T-helper 1 cell treated with Interleukin-12 subunit alpha and Interleukin-12 subunit beta and Interleukin-4 antibody, amounts not matched to agents 30 ng/mL and 1 ng/mL, for 36 hours (primary cell): Measurements from ENCODE around the gene RPL15. TPM values are rescaled to one million over a fixed set of nuclear protein-coding genes. Genes with fewer than 3 reads are reported as not detected.

Source experiments
- intact Hi-C: fragments of 100-400 bp; cut with micrococcal nuclease; formaldehyde crosslinking; loops from one replicate; pipeline ENCODE4 v1.15.1; 2024
- total RNA-seq: library from RNA; stranded (reverse); gene quantifications from 2 replicates; pipeline ENCODE4 v1.2.3, GENCODE V29; 2022

RPL15 gene
- total RNA-seq, 1 donor from 2014 or later: 1,401 TPM

DNA sequence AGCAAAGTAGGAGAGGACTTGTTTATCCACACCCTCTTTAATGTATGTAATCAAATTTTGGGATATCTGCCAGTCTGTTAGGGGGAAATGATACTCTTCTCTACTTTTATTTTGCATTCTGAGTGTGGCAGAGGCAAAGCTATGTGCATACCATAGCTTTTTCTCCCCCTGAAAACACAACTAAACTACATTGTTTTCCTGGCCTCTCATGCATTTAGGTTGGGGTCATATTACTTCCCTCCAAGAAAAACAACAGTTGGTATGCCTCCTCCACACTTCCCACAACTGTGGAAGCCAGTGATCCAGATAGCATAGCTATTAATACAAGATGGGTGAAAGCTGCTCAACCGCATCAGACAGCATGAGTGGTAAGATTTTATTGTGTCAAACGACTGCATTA lies 6.9 kb downstream of the RPL15 start:
- intact Hi-C loops: no loop called here

DNA sequence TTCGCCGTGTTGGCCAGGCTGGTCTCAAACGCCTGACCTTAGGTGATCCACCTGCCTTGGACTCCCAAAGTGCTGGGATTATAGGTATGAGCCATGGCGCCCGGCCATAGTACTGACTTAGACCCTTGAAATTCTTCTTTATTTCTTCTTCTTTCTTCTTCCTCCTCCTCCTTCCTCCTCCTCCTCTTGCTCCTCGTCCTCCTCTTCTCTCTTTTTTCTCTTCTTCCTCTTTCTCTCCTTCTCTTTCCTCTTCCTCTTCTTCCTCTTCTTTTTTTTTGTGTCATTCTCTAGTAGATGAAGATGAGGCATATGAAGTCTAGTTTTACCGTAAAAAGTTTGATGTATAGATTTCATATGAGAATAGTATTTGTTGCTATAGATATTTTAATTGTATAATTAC lies 9.3 kb downstream of the RPL15 start:
- intact Hi-C loops: no loop called here

DNA sequence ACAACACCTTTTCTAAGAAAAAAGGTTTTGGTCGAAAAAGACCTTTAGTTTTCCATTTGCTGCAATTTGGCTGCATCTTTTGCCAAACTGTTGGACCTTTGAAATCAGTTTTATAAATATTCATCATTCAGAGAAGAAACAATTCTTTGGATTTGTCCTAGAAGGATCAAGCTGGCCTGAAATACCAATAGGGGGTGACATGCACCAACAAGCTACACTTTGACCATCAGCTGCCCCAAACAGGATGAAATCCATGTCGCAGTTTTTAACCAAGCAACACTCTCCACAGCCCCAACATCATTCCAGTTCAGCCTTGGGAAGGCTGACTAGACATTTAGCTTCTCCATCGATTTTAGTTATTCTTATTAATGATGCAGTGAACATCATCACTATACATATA lies 9.8 kb downstream of the RPL15 start:
- intact Hi-C loops: no loop called here

DNA sequence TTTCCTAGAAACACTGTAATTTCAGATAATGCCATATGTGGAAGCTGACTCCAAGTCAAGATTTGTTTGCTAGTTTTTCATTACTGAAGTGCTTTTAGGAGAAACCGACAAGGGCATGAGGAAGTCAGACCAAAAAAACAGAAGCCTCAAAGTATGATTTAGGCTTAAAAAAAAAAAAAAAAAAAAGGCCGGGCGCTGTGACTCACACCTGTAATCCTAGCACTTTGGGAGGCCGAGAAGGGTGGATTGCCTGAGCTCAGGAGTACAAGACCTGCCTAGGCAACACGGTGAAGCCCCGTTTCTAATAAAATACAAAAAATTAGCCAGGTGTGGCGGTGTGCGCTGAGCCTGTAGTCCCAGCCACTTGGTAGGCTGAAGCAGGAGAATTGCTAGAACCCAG lies 11.6 kb downstream of the RPL15 start:
- intact Hi-C loops: no loop called here

DNA sequence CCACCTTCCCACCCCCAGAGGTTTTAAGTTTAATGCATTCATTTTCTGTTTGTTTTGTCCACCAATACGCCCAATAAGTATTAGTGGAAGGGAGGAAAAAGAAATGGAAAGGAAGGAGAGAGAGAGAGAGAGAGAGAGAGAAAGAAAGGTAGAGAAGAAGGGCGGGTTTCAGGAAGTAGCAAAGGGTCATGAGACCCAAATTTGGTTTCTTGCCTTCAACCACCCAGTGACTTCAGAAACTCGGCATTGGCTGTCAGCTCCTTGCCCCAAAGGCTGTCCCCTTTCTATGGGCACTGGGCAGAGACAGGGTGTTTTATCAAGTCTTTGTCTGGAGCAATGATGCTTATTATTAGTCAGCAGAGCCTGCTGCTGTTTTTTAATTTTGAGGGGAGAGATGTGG lies 14.7 kb downstream of the RPL15 start:
- intact Hi-C loops: no loop called here

DNA sequence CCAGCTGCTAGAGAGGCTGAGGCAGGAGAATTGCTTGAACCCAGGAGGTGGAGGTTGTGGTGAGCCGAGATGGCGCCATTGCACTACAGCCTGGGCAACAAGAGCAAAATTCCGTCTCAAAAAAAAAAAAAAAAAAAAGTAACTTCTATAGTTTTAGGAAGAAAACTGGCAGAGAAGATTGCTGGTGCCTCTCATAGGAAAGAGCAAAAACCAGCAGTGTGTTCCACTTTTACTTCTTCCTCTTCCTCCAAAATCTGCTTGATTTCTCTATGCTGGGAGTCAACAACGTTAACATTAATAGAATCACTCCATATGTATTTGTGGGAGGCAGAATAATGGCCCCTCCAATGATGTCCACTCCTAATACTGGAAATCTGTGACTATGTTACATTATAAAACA lies 15.6 kb downstream of the RPL15 start:
- intact Hi-C loops: no loop called here

DNA sequence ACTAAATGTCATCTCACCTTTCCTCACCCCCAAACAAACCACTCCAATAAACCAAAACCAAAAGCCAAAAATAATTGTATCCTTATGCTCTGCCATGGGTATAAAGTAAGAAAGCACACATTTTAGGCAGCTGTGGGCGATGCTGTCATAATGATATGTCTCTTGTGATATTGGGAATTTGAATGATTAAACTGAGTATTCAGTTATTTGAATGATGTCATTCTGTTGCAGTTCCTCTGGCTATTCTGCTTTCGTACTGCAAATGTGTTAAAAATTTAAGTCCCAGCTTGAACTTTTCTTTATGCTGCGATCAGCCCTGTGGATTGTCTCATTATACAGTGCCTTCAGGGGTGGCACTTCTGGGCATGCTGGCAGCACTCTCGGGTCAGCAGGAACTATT lies 17.3 kb downstream of the RPL15 start:
- intact Hi-C loops: no loop called here

DNA sequence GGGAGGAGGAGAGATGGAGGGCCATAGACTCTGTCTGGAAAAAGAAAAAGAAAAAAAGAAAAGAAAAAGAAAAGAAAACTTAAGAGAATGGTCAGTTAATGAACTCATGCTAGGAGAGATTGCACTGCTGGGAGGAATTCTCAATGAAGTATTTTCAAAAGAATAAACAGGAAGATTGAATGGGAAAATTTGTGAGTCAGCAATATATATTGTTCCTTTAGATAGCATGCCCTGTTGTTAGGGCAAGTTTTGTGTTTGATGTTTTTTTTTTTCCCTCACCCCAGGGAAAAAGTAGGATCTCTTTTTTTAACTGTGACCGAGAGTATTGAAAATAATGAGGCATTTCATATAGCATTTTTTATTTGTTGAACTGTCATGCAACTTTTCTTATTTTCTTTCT lies 20.4 kb downstream of the RPL15 start:
- intact Hi-C loops: no loop called here

DNA sequence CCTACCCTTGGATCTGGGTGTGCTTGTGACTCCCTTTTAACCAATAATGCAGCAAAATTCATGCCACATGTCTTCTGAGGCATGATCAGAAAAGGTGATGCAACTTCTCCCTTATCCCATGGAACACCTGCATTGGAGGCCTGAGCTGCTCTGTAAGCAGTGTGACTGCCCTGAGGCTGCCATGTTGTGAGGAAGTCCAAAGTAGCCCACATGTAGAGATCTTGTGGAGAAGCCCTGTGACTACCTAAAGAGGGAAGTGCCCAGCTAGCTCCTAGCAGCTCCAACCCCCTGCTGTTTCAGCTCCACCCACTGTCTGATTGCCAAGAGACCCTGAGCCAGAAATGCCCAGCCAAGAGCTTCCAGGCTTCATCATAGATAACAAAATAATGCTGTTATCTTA lies 21.8 kb downstream of the RPL15 start:
- intact Hi-C loops: no loop called here

DNA sequence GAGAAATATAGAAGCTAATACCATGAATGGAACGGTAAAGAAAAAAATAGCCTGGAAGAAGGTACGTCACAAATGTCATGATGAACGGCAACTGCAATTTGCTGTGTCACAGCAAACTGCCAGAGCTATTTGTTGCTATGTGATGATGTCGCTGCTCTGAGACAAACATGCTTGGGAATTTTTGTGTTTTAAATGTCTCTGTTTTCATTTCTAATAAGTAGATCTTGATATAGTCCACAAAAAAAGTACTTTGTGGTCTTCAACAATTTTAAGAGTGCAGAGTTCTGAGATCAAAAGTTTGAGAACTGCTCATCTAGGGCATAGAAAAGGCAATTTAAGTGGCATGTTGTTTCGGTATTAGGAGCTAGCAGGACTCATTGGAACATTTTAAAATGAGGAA lies 23.8 kb downstream of the RPL15 start:
- intact Hi-C loops: no loop called here

DNA sequence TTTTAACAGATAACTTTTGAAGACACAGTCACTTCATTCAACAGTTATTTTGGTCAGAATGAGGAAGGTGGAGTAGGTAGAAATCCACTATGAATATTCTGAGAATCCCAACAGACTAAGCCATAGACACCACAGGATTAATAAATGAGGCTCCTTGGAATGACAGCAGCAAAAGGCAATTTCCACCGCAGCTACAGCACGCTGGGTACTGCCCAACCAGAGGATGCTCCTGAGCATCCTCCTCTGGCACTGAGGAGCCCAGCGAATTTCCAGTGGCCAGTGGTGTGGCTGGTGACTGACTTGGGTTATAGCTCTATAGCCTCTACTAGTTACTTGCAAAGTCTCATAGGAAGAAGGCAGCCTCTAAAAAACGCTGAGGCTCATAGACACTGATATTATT lies 24.5 kb downstream of the RPL15 start:
- intact Hi-C loops: no loop called here

DNA sequence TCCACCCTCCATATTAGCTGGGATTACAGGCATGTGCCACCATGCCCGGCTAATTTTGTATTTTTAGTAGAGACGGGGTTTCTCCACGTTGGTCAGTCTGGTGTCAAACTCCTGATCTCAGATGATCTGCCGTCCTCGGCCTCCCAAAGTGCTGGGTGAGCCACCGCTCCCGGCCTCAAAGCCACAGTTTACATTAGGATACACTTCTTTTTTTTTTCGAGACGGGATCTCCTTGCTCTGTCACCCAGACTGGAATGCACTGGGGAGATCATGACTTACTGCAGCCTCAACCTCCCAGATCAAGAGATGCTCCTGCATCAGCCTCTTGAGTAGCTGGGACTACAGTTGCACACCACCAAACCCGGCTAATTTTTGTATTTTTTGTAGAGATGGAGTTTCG lies 25.6 kb downstream of the RPL15 start:
- intact Hi-C loops: no loop called here

DNA sequence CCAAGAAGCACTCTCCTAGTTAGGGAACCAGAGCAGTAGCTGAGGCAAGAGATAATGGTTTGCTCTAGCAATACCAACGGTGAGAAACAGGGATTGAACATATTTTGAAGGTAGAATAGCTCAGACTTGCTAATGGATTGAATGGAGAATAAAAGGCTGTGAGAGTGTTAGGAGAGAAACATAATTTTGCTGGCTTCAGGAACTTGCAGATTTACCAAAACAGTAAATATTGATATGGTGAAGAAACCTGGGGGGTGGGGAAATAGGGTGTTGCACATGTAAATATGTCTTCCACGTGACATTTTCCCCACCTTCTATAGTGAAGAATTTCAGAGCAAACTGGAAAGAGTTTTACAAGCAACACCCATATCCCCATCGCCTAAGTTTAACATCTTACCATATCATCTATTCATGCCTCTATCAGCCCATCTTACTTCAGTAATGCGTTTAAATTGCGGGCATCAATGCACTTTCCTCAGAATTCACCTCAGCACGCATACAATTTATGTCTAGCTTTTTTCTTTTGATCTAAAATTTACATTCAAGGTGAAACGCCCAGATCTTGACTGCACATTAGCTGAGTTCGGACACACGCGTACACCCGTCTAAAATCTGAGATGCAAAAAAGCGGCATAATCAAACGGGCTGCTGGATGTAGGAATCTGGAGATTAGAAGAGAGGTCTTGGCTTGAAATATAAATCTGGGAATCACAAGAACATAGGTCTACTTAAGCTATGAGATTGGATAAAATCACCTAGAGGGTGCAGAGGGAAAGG lies 27.3 kb downstream of the RPL15 start:
- intact Hi-C loops: loop anchor here (2.0 kb wide), 3 partner anchors 55 to 1845 kb away; no protein-coding TSS in a partner anchor

DNA sequence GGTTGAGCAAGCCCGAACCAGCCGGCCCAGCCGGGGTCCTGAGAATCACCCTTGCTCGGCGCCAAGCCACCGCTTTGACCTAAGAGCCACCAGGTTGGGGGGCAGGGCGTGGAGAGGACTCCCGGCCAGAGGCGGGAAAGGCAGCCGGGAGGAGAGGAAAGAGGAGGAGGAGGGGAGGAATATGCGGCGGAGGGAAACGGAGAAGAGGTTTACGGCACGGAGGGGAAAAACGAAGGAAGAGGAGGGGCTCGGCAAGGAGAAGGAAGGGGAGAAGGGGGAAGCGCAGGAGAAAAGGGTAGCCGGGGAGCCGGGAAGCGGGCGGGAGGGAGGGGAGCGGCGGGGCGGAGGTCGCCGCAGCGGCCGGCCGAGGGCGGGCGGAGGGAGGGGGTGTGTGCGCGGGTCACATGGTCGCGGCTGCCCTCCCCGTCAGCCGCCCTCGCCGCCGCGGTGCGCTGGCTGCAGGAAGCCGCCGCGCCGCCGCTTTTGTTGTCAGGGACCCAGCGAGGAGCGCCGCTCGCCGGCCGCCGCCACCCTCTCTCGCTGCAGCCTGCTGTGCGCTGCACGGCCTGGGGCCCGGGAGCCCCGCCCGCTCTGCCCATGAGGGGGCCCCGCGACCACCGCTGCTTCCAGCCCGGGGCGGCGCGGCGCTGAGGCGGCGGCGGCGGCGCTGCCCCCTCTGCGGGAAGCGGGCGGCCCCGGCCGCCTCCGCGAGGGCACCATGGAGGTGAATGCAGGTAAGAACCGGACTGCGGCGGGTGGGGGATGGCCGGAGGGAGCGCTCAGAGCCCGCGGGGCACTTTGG lies 28.1 kb downstream of the RPL15 start, which contains the start of gene NR1D2:
TSS of gene NR1D2 (plus strand) at position 426 of the 802 bp plus-strand sequence. CDS start at position 719, 293 bp downstream.
- intact Hi-C loops: loop anchor here (1.0 to 2.0 kb wide), 5 partner anchors 28 to 1844 kb away; partner anchors contain the start of genes RPL15 and UBE2E2

DNA sequence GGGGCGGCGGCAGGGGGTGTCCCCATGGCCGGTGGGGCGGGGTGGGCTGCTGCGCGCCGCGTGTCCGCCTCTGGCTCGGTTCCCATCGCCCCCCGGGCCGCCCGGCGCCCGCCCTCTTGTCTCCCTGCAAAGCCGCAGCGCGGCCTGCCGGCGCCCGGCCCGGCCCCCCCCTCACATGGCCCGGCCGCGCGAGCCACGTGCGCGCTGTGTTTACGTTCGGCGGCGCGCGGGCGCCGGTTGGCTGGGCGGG lies 28.7 kb downstream of the RPL15 start:
- intact Hi-C loops: loop anchor here (1.0 to 2.0 kb wide), 5 partner anchors 28 to 1843 kb away; partner anchors contain the start of genes RPL15 and UBE2E2

DNA sequence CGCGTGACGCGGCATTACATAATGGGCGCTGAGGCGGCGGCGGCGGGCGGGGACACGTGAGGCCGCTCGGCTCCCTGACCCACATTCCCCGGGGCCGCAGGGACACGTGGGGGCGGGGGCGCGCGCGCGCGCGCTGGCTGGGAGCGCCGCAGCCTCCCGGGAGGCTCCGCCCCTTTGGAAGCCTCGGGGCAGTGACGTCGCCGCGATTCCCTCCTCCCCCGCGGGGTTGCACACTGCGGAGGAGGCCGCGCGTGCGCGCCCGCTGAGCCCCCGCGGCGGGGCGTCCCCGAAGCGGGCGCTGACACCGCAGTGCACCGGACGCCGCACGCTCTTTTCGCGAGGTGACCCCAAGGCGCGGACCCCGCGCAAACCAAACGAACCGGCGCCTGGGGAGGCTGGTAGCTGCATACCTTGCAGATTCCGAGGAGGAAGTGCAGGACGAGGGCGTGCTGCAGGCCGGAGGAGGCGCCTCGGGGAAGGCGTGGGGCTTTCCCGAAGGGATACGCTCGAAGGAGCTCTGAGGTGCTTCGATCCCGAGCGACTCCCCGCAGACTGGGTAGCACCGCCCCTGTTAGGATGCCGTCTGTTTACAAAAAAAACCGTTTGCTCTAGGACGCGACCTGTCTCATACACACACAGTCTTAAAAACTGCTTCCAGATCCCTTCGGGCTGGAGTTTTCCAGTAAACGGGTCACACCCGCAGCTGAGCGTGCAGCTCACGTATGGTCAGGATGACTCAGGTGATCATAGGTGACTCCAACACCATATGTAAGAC lies 29.2 kb downstream of the RPL15 start:
- intact Hi-C loops: loop anchor here (1.0 to 2.0 kb wide), 7 partner anchors 29 to 1843 kb away; partner anchors contain the start of genes RPL15, TOP2B and UBE2E2

DNA sequence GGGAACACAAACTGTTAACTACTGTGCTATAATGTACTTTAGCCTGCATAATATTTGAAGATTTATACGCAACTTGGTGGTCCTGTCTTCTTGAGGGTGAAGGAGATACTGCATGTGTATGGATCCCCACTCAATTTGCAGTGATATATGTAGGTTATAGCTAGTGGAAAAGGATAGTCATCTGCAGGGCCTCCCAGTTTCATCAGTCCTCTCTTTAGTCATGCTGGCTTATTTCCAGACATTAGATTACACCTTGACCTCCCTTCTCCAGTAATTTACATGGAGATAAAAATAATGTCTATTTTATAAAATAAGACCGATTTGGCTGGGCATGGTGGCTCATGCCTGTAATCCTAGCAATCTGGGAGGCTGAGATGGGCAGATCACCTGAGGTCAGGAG lies 31.8 kb downstream of the RPL15 start:
- intact Hi-C loops: no loop called here

DNA sequence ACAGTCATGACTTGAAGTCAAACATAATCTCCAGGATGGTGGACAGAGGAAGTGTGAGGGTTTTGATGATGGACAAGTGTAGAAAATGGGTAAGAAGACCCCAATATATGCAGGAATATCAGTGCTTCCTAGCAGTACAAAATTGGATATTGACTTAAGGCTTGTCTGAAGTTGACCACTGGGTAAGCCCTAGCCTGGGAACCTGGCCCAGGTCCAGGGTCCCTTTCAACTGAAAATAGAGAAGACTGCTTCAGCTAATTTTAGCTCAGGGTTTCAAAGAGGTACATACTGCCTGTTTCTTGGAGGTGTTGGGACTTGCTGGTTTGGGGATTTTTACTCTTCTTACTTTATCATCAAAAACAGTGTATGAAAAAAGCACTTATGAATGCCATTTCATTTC lies 32.9 kb downstream of the RPL15 start:
- intact Hi-C loops: no loop called here

DNA sequence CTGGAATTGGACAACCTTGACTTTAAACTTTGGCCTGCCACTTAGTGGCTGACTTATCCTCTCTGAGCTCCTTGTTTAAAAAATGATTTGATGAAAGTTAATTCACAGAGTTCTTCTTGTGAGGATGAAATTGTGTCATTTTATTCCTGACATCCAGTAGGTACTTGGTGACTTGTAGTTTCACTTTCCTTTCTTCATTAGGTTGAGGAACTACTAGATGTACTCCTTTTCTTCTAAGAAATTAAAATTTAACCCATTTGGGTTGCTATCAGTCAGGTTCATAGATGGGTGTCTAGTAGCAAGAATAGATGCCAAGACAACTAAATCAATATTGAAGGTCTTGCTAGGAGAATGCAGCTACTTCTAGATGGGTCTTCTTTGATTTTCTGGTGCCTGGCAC lies 33.4 kb downstream of the RPL15 start:
- intact Hi-C loops: no loop called here

DNA sequence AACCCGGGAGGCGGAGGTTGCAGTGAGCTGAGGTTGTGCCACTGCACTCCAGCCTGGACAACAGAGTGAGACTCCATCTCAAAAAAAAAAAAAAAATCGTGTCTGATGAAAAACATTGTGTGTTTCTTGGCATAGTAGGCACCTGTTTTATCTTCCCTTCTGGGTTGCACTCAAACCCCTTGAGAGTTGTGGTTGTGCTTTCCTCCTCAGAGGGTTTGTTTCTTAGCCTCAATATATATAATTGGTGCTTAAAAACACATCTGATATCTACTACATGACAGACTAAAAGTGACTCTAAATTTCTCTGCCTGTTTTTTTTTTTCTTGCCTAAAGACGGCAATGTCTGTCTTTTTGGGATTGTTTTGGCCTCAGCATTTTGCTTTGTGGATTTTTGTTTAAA lies 35.7 kb downstream of the RPL15 start:
- intact Hi-C loops: no loop called here

DNA sequence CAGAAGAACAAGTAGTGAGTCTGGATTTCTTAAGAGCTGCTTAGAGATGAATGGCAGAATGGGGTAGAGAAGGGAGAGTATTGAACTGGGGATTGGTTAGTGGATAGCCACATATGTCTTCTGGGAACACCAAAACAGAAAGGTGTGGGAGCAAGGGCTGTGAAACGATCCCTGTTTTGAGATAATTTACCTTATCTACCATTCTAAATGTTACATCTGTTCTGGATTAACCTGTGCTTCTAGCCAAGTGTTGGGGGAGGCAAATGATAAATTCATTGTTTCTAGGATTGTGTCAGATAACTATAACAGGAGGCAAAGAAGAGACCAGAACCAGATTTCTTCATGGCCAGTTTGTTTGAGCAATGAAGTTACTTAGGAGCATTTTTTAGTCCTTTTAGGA lies 36.6 kb downstream of the RPL15 start:
- intact Hi-C loops: no loop called here

DNA sequence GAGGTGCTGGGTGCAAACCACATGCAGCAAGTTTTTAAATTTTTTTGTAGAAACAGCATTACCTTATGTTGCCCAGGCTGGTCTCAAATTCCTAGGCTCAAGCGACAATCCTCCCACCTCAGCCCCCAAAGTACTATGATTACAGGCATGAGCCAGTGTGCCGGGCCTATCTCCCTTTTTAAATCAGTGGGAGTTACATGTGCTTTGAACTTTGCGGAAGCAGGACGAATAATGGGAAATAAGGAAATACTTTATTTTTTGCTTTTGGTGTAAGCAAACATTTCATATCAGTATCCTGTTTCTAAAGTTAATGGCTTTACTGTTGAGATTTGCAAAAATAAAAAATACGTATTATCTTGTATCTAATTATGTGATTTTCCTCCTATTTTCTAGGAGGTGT lies 37.2 kb downstream of the RPL15 start:
- intact Hi-C loops: no loop called here
